CD4-positive, alpha-beta T cell (primary cell): ENCODE data around the gene EGLN3. TPM values are rescaled to one million over a fixed set of nuclear protein-coding genes. Genes with fewer than 3 reads are reported as not detected.
"Not testable (repeated sequence)": the region's sequence is repeated elsewhere in the genome, so short reads cannot be mapped to it uniquely, and the experiment has no call there.

Experiments
- ATAC-seq: fragments of 200-7000 bp; cut with Tn5 transposase; one replicate; pipeline ENCODE4 v1.10.0; 2022; ENCODE audit warnings: mild to moderate bottlenecking; ENCODE audit not compliant: poor library complexity
- CTCF ChIA-PET: fragments of 350-600 bp; sonication (Branson Sonifier 250); formaldehyde crosslinking; loops from one replicate; lab custom pipeline; 2021; ENCODE audit warnings: antibody characterized with exemption, inconsistent platforms; lab: Charles Lee
- POLR2A ChIA-PET: fragments of 350-600 bp; sonication (Branson Sonifier 250); formaldehyde crosslinking; loops from one replicate; lab custom pipeline; 2021; ENCODE audit warnings: antibody characterized with exemption, inconsistent platforms; lab: Charles Lee
- DNase-seq, 14 experiments: peaks; one replicate each; pipeline ENCODE4 v3.0.0-alpha.2; 2013 to 2020; ENCODE audit warnings: mixed read lengths in 2 of 14
- H3K27ac ChIP-seq, 2 donors: one replicate each; pipeline versions ENCODE4 v1.5.1 to v1.7.0; 2013; ENCODE audit warnings: low read length in 2 of 2, low read depth in 1 of 2, mild to moderate bottlenecking in 1 of 2
- H3K27me3 ChIP-seq, 2 experiments: 1 replicate in 1 of 2; 2 replicates in 1 of 2; pipeline versions ENCODE4 v1.6.1 to v1.7.0; 2013; ENCODE audit warnings: low read length in 2 of 2, control low read depth in 1 of 2, mild to moderate bottlenecking in 1 of 2, moderate library complexity in 1 of 2; ENCODE audit not compliant: insufficient read depth in 2 of 2, control insufficient read depth in 1 of 2
- H3K36me3 ChIP-seq: one replicate; pipeline ENCODE4 v1.6.1; 2013; ENCODE audit warnings: low read length, control low read depth; ENCODE audit not compliant: insufficient read depth
- H3K4me1 ChIP-seq: one replicate; pipeline ENCODE4 v1.6.1; 2013; ENCODE audit warnings: low read length, control low read depth; ENCODE audit not compliant: insufficient read depth
- H3K4me3 ChIP-seq: one replicate; pipeline ENCODE4 v1.5.1; 2013; ENCODE audit warnings: mild to moderate bottlenecking, low read length, moderate library complexity
- H3K9me3 ChIP-seq, 2 experiments: 1 replicate in 1 of 2; 2 replicates in 1 of 2; pipeline versions ENCODE4 v1.6.1 to v1.7.0; 2013; ENCODE audit warnings: low read length in 2 of 2, mild to moderate bottlenecking in 2 of 2, control low read depth in 1 of 2, moderate library complexity in 1 of 2; ENCODE audit not compliant: control insufficient read depth in 1 of 2, insufficient read depth in 1 of 2
- H3K27ac Mint-ChIP-seq: one replicate; pipeline ENCODE4 v1.8.0; 2020; ENCODE audit warnings: mixed read lengths
- H3K27me3 Mint-ChIP-seq: one replicate; pipeline ENCODE4 v1.8.0; 2021; ENCODE audit warnings: mixed read lengths
- H3K36me3 Mint-ChIP-seq: one replicate; pipeline ENCODE4 v1.8.0; 2021; ENCODE audit warnings: low read depth, mixed read lengths
- H3K4me1 Mint-ChIP-seq: one replicate; pipeline ENCODE4 v1.8.0; 2021; ENCODE audit warnings: low read depth, mixed read lengths
- H3K4me3 Mint-ChIP-seq: one replicate; pipeline ENCODE4 v1.8.0; 2020; ENCODE audit warnings: mild to moderate bottlenecking, mixed read lengths
- H3K9me3 Mint-ChIP-seq: one replicate; pipeline ENCODE4 v1.8.0; 2020; ENCODE audit warnings: mixed read lengths
- CTCF ChIP-seq: fragments of 200-600 bp; IDR thresholded peaks from one replicate; pipeline ENCODE4 v1.8.0; 2022; ENCODE audit warnings: antibody characterized with exemption, mild to moderate bottlenecking
- intact Hi-C, 2 experiments: fragments of 100-400 bp; cut with DNase I in 1 of 2; cut with micrococcal nuclease in 1 of 2; formaldehyde crosslinking; loops; one replicate each; pipeline versions ENCODE4 v1.15.1 to v1.9.0; 2023 to 2025; cut with DNase I, micrococcal nuclease
- total RNA-seq, 174 experiments: library from RNA in 2 of 174; stranded (reverse) in 2 of 174; gene quantifications; one replicate each; pipeline ENCODE4 v1.2.3 and lab custom pipeline; 2021 to 2026

EGLN3 gene
- total RNA-seq, 2 experiments from 2014 or later: 1.1 to 1.3 TPM

DNA sequence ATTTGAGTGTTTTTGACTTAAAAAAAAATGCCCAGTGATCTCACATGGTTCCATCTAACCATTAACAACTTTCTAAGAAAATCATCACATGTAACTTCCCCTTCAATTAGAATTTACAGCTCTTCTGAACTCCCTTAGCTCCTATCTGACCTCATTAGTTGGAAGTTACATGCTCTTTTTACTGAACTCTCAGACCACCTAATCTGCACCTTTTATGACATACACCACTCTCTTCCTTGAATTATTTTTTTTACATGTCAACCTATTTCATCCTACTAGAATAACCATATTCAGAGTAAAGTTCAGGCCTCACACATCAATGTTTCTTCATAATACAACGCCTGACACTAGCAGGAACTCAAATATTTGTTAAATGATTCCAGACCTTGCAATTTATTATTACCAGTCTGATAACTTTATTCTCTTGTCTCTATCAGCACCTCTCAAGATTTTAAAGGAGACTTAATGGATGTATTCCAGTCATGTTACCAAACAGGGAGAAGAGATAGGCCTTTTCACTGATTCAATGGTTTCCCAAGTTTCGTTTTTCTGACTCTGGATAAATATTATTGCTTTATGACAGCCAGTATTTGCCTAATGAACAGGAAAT, 21.0 kb downstream of the EGLN3 start:
- POLR2A ChIA-PET: no interaction called here

GRCh38 chr14:33928895-33929294, 22.0 kb downstream of the EGLN3 start:
- Histone ChIP-seq H3K36me3 (no peaks in the 10 kb centered on the region), H3K27ac (no peak overlapping the region), H3K9me3 (no peaks in the 10 kb centered on the region), H3K4me3 (no peak overlapping the region), H3K27me3 (no peaks in the 10 kb centered on the region), H3K4me1 (no peaks in the 10 kb centered on the region)
- ChIA-PET POLR2A (no interaction called here), CTCF (no interaction called here)
- no peak for TF ChIP-seq CTCF
- Mint-ChIP-seq H3K4me3 (no peak overlapping the region), H3K27me3 (no peaks in the 10 kb centered on the region), H3K4me1 (no peaks in the 10 kb centered on the region), H3K27ac (no peak overlapping the region), H3K9me3 (no peaks in the 10 kb centered on the region), H3K36me3 (no peaks in the 10 kb centered on the region)
- intact Hi-C loops: no loop called here
- ATAC-seq: no peak
- no peak for DNase-seq

More for the DNA sequence above, 21.0 kb downstream of the EGLN3 start:
- no peaks in the 10 kb centered on the region for H3K27me3 ChIP-seq
- no peak overlapping the region for H3K4me3 ChIP-seq
- ATAC-seq (no peak), DNase-seq (no peak)
- Mint-ChIP-seq H3K27me3 (no peaks in the 10 kb centered on the region), H3K4me1 (no peaks in the 10 kb centered on the region), H3K27ac (no peak overlapping the region), H3K9me3 (no peaks in the 10 kb centered on the region), H3K36me3 (no peaks in the 10 kb centered on the region), H3K4me3 (no peak overlapping the region)
- H3K4me1 ChIP-seq: no peaks in the 10 kb centered on the region
- CTCF ChIA-PET: no interaction called here
- TF ChIP-seq CTCF: no peak
- H3K9me3 ChIP-seq: no peaks in the 10 kb centered on the region
- no peaks in the 10 kb centered on the region for H3K36me3 ChIP-seq
- intact Hi-C loops: no loop called here
- H3K27ac ChIP-seq: no peak overlapping the region

DNA sequence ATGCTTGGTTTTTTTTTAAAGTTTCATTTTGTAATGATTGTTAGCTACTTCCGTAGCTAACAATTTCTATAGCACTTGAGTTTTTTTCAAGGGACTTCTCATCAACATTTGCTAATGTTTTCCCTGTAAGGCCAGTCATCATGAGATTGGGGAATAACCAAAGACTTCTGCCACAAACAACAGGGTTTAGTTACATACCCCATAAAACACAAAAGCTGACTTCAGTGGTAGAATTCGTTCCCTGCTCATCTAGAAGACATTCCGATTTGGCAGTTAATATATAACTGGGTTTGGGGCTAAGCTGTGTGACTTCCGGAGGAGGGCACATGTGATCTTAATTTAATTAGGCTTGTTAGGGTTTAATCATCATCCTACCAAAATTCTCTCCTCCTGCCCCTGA, 22.9 kb downstream of the EGLN3 start:
- intact Hi-C loops: no loop called here
- H3K4me3 ChIP-seq: no peak overlapping the region
- no peak for ATAC-seq
- H3K9me3 Mint-ChIP-seq: no peaks in the 10 kb centered on the region
- H3K9me3 ChIP-seq: no peaks in the 10 kb centered on the region
- H3K4me1 ChIP-seq: no peaks in the 10 kb centered on the region
- H3K4me1 Mint-ChIP-seq: no peaks in the 10 kb centered on the region
- no peak overlapping the region for H3K4me3 Mint-ChIP-seq
- no peaks in the 10 kb centered on the region for H3K27me3 Mint-ChIP-seq
- POLR2A ChIA-PET: no interaction called here
- no peak for TF ChIP-seq CTCF
- CTCF ChIA-PET: no interaction called here
- H3K27ac Mint-ChIP-seq: no peak overlapping the region
- no peaks in the 10 kb centered on the region for H3K36me3 ChIP-seq
- DNase-seq: no peak
- H3K27ac ChIP-seq: no peak overlapping the region
- H3K27me3 ChIP-seq: no peaks in the 10 kb centered on the region
- no peaks in the 10 kb centered on the region for H3K36me3 Mint-ChIP-seq

DNA sequence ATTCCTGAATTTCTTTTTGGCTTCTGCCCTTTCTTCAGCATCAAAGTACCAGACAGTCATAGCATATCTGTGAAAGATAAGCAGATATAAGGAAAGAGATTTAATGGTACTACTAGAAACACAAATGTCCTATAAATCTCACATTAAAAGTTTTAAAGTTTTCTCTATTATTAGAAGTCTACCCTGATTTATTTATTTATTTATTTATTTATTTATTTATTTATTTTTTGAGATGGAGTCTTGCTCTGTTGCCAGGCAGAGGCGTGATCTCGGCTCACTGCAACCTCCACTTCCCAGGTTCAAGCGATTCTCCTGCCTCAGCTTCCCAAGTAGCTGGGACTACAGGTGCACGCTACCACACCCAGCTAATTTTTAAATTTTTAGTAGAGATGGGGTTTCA, 23.9 kb downstream of the EGLN3 start:
- DNase-seq, ATAC-seq, POLR2A ChIA-PET, H3K4me1 ChIP-seq, H3K27me3 Mint-ChIP-seq, H3K27ac ChIP-seq, H3K9me3 Mint-ChIP-seq, H3K4me3 Mint-ChIP-seq, intact Hi-C loops, H3K36me3 Mint-ChIP-seq, H3K27me3 ChIP-seq, H3K27ac Mint-ChIP-seq, H3K9me3 ChIP-seq, H3K4me3 ChIP-seq, H3K36me3 ChIP-seq, CTCF ChIA-PET, H3K4me1 Mint-ChIP-seq: not testable (repeated sequence)
